NCI-H2196 treated with DMSO at 0.1 percent for 48 hours (cell line): ENCODE results near the gene CACNA1G.

ENCODE experiments used
- DNase-seq: peaks from one replicate; lab custom pipeline; 2025; ENCODE audit not compliant: unreplicated experiment; lab: John Stamatoyannopoulos, UW

Gene CACNA1G

GRCh38 chr17:50585891-50586290 lies 25.4 kb downstream of the CACNA1G start:
- no peak for DNase-seq

GRCh38 chr17:50586421-50587247 lies 26.1 kb downstream of the CACNA1G start:
- DNase-seq, result no peak

GRCh38 chr17:50587571-50587970 lies 27.1 kb downstream of the CACNA1G start:
- no peak for DNase-seq

GRCh38 chr17:50588391-50589049 lies 28.0 kb downstream of the CACNA1G start:
- no peak for DNase-seq

- DNase-seq, result no peak
These were observed 28.7 kb downstream of the CACNA1G start for GRCh38 chr17:50589095-50589705.

GRCh38 chr17:50590946-50591737 lies 30.6 kb downstream of the CACNA1G start:
- DNase-seq, result no peak

GRCh38 chr17:50593321-50593720 lies 32.8 kb downstream of the CACNA1G start:
- peak; percentile 55 for DNase-seq

GRCh38 chr17:50594128-50594823 lies 33.8 kb downstream of the CACNA1G start:
- no peak for DNase-seq

GRCh38 chr17:50594892-50595291 lies 34.4 kb downstream of the CACNA1G start:
- no peak for DNase-seq

- no peak for DNase-seq
These were observed 35.9 kb downstream of the CACNA1G start for GRCh38 chr17:50596191-50597037.

GRCh38 chr17:50598487-50598886 lies 38.0 kb downstream of the CACNA1G start:
- DNase-seq, result no peak

GRCh38 chr17:50599606-50600005 lies 39.1 kb downstream of the CACNA1G start:
- DNase-seq, result no peak

- no peak for DNase-seq
These were observed 41.4 kb downstream of the CACNA1G start for GRCh38 chr17:50601823-50602375.

- DNase-seq, result no peak
These were observed 42.3 kb downstream of the CACNA1G start for GRCh38 chr17:50602836-50603235.

- DNase-seq, result no peak
These were observed 42.8 kb downstream of the CACNA1G start for GRCh38 chr17:50603340-50603739.

GRCh38 chr17:50604513-50604912 lies 44.0 kb downstream of the CACNA1G start:
- no peak for DNase-seq

GRCh38 chr17:50605429-50605828 lies 44.9 kb downstream of the CACNA1G start:
- DNase-seq, result no peak

- no peak for DNase-seq
These were observed 47.1 kb downstream of the CACNA1G start for GRCh38 chr17:50607522-50608175.
